HG03432 (cell line): ENCODE results near the gene CNTNAP2.

ENCODE experiments used
- ATAC-seq: cut with Tn5 transposase; IDR thresholded peaks from one replicate; pipeline ENCODE4 v1.9.1; 2021; ENCODE audit warnings: mild to moderate bottlenecking, moderate library complexity; ENCODE audit not compliant: unreplicated experiment

CNTNAP2 gene

GRCh38 chr7:146116521-146117222 is at the start of gene CNTNAP2:
Gene CNTNAP2, plus strand, starts transcription at chr7:146116801. Its CDS starts 76 bp downstream, at chr7:146116877.
- ATAC-seq: no peak

- no peak for ATAC-seq
Measured at GRCh38 chr7:146067880-146068279, 48.7 kb upstream of the CNTNAP2 start.

GRCh38 chr7:146074195-146074765 is 42.3 kb upstream of the CNTNAP2 start:
- no peak for ATAC-seq

- ATAC-seq: no peak
Measured at GRCh38 chr7:146076344-146076743, 40.3 kb upstream of the CNTNAP2 start.

GRCh38 chr7:146084086-146084485 is 32.5 kb upstream of the CNTNAP2 start:
- ATAC-seq: no peak

- peak; percentile 93 for ATAC-seq
Measured at GRCh38 chr7:146090023-146090645, 26.5 kb upstream of the CNTNAP2 start.

- ATAC-seq: no peak
Measured at GRCh38 chr7:146094356-146094755, 22.2 kb upstream of the CNTNAP2 start.

- ATAC-seq: no peak
Measured at GRCh38 chr7:146096994-146097393, 19.6 kb upstream of the CNTNAP2 start.

- ATAC-seq: no peak
Measured at GRCh38 chr7:146106319-146106718, 10.3 kb upstream of the CNTNAP2 start.

GRCh38 chr7:146112755-146113154 is 3.8 kb upstream of the CNTNAP2 start:
- ATAC-seq: no peak

GRCh38 chr7:146115548-146115850 is 1.1 kb upstream of the CNTNAP2 start:
- no peak for ATAC-seq

- peak; percentile 66 for ATAC-seq
Measured at GRCh38 chr7:146115851-146116520, 615 bp upstream of the CNTNAP2 start.

GRCh38 chr7:146117576-146117975 is 975 bp downstream of the CNTNAP2 start:
- ATAC-seq: no peak

GRCh38 chr7:146119002-146119401 is 2.4 kb downstream of the CNTNAP2 start:
- ATAC-seq: no peak

- ATAC-seq: no peak
Measured at GRCh38 chr7:146123715-146124114, 7.1 kb downstream of the CNTNAP2 start.

- no peak for ATAC-seq
Measured at GRCh38 chr7:146126767-146127509, 10.3 kb downstream of the CNTNAP2 start.

- ATAC-seq: no peak
Measured at GRCh38 chr7:146129296-146129695, 12.7 kb downstream of the CNTNAP2 start.

- ATAC-seq: no peak
Measured at GRCh38 chr7:146129997-146130396, 13.4 kb downstream of the CNTNAP2 start.

GRCh38 chr7:146131701-146132100 is 15.1 kb downstream of the CNTNAP2 start:
- ATAC-seq: no peak

- no peak for ATAC-seq
Measured at GRCh38 chr7:146136357-146136875, 19.8 kb downstream of the CNTNAP2 start.

GRCh38 chr7:146138926-146139325 is 22.3 kb downstream of the CNTNAP2 start:
- ATAC-seq: no peak
